Osteocyte (in vitro differentiated cells): ENCODE results near the gene PDE1A. TPM values are rescaled to one million over a fixed set of nuclear protein-coding genes. Genes with fewer than 3 reads are reported as not detected.

Experiments
- DNase-seq: peaks from one replicate; pipeline ENCODE4 v3.0.0; 2021; ENCODE audit warnings: mixed read lengths; ENCODE audit not compliant: unreplicated experiment; ENCODE audit errors: extremely low spot score
- H3K27ac Mint-ChIP-seq: one replicate; pipeline ENCODE4 v1.8.0; 2021; ENCODE audit warnings: mild to moderate bottlenecking, mixed read lengths; ENCODE audit not compliant: unreplicated experiment
- H3K27me3 Mint-ChIP-seq: one replicate; pipeline ENCODE4 v1.8.0; 2021; ENCODE audit warnings: mixed read lengths; ENCODE audit not compliant: unreplicated experiment
- H3K36me3 Mint-ChIP-seq: one replicate; pipeline ENCODE4 v1.8.0; 2021; ENCODE audit warnings: mixed read lengths; ENCODE audit not compliant: unreplicated experiment
- H3K4me1 Mint-ChIP-seq: one replicate; pipeline ENCODE4 v1.8.0; 2021; ENCODE audit warnings: mixed read lengths; ENCODE audit not compliant: unreplicated experiment
- H3K4me3 Mint-ChIP-seq: one replicate; pipeline ENCODE4 v1.8.0; 2021; ENCODE audit warnings: mild to moderate bottlenecking, moderate library complexity, mixed read lengths; ENCODE audit not compliant: unreplicated experiment
- H3K9me3 Mint-ChIP-seq: one replicate; pipeline ENCODE4 v1.8.0; 2021; ENCODE audit warnings: mixed read lengths; ENCODE audit not compliant: unreplicated experiment
- total RNA-seq: library from RNA; stranded (reverse); gene quantifications from 2 replicates; pipeline ENCODE4 v1.2.1, GENCODE V29; 2021
- TF ChIP-seq, protein P1 (sequence below): fragments of 200-600 bp; sonication (generic); IDR thresholded peaks from 2 replicates; pipeline ENCODE4 v1.5.0; 2021; ENCODE audit warnings: antibody characterized with exemption, mild to moderate bottlenecking, moderate library complexity

Gene PDE1A
- total RNA-seq, 1 donor from 2014 or later: 1.8 TPM

GRCh38 chr2:182144041-182144775, 282.6 kb downstream of the PDE1A start:
- no peak for DNase-seq
- H3K27me3 Mint-ChIP-seq: no peaks in the 10 kb centered on the region
- no peak overlapping the region for H3K4me3 Mint-ChIP-seq
- TF ChIP-seq, protein P1, sequence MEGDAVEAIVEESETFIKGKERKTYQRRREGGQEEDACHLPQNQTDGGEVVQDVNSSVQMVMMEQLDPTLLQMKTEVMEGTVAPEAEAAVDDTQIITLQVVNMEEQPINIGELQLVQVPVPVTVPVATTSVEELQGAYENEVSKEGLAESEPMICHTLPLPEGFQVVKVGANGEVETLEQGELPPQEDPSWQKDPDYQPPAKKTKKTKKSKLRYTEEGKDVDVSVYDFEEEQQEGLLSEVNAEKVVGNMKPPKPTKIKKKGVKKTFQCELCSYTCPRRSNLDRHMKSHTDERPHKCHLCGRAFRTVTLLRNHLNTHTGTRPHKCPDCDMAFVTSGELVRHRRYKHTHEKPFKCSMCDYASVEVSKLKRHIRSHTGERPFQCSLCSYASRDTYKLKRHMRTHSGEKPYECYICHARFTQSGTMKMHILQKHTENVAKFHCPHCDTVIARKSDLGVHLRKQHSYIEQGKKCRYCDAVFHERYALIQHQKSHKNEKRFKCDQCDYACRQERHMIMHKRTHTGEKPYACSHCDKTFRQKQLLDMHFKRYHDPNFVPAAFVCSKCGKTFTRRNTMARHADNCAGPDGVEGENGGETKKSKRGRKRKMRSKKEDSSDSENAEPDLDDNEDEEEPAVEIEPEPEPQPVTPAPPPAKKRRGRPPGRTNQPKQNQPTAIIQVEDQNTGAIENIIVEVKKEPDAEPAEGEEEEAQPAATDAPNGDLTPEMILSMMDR: no peak
- H3K4me1 Mint-ChIP-seq: peaks cover 14% of the 10 kb centered on the region
- H3K36me3 Mint-ChIP-seq: peaks cover 2% of the 10 kb centered on the region
- no peaks in the 10 kb centered on the region for H3K9me3 Mint-ChIP-seq
- H3K27ac Mint-ChIP-seq: no peak overlapping the region

- TF ChIP-seq, protein P1: no peak
- Mint-ChIP-seq H3K4me3 (no peak overlapping the region), H3K27me3 (no peaks in the 10 kb centered on the region), H3K36me3 (peaks cover 2% of the 10 kb centered on the region), H3K9me3 (no peaks in the 10 kb centered on the region), H3K27ac (no peak overlapping the region), H3K4me1 (peaks cover 14% of the 10 kb centered on the region)
- DNase-seq: no peak
These were observed 284.8 kb downstream of the PDE1A start for GRCh38 chr2:182142062-182142461.

DNA sequence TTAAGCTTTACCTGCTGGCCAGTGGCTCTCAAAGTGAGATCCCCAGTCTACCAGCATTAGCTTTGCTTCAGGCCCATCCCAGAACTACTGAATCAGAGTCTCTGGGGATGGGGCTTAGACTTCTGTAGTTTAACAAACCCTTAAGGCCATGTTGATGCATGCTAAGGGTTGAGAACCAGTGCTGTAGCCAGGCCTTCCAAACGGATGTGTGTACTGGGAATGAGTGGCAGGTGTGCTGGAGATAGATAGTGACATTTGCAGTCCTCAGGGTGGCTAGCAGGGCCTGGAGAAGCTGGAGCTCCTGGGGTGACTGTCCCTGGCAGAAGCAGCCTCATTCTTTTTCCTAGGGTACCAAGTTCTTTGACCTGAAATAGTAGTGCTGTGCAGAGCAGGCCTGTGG, 292.6 kb downstream of the PDE1A start:
- no peak overlapping the region for H3K4me3 Mint-ChIP-seq
- DNase-seq: no peak
- H3K4me1 Mint-ChIP-seq: peaks cover 50% of the 10 kb centered on the region
- no peaks in the 10 kb centered on the region for H3K36me3 Mint-ChIP-seq
- no peaks in the 10 kb centered on the region for H3K27me3 Mint-ChIP-seq
- no peak overlapping the region for H3K27ac Mint-ChIP-seq
- H3K9me3 Mint-ChIP-seq: no peaks in the 10 kb centered on the region
- TF ChIP-seq, protein P1: no peak

DNA sequence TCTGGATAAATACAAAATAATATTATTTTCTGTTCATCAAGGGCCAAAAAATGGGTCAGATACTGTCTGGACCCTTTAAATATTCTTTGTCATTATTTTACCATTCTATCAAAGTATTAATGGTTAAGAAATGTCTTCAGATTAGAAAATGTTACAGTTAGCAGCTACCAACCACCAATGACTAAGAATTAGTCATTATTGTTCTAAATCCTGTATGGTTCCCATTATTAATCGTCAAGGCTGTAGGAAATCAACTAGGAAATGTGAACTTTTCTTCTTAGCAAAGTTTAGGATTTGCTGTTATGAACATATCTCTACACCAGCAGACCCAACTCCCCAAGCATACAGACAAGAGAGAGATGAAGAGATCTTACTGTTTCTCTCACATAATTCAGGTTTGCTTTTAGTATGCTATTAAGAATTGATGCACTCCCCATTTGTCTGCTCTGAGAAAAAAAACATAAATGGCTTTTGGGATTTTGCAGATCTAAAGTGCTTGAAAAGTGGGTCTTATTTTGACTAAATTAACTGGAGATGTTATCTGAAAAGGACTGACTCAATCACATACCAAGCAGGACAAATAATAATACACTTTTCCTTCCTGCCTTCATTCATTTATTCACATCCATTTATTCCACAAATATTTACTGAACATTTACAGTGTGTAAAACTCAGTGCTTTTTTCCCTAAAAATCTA, 293.5 kb downstream of the PDE1A start:
- no peak overlapping the region for H3K4me3 Mint-ChIP-seq
- peaks cover 59% of the 10 kb centered on the region for H3K4me1 Mint-ChIP-seq
- no peak for DNase-seq
- H3K27me3 Mint-ChIP-seq: no peaks in the 10 kb centered on the region
- H3K27ac Mint-ChIP-seq: no peak overlapping the region
- TF ChIP-seq, protein P1: no peak
- H3K36me3 Mint-ChIP-seq: no peaks in the 10 kb centered on the region
- H3K9me3 Mint-ChIP-seq: no peaks in the 10 kb centered on the region

DNA sequence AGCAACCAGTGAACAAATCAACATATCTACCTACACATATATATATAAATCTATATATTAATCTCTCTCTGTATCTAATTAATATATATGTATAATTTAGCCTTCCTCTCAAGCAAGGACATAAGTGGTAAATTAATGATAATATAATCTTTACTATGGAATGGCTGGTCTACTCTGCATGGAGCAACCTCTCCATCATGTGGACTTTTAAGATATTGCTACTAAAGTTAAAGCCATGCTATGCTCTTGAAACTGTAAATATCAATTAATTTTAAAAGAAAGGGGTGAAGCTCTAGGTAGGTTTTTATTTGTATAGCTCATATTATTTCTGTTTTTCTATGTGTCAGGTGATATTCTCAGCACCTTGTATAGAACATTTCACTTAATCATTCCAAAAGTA, 294.2 kb downstream of the PDE1A start:
- DNase-seq: no peak
- Mint-ChIP-seq H3K4me3 (no peak overlapping the region), H3K36me3 (no peaks in the 10 kb centered on the region), H3K27me3 (no peaks in the 10 kb centered on the region), H3K4me1 (peaks cover 66% of the 10 kb centered on the region), H3K27ac (no peak overlapping the region), H3K9me3 (no peaks in the 10 kb centered on the region)
- TF ChIP-seq, protein P1: peak; percentile 65
